HG03135 (cell line): ENCODE data around the gene GOLPH3.

Source experiments
- ATAC-seq: cut with Tn5 transposase; IDR thresholded peaks from one replicate; pipeline ENCODE4 v1.9.1; 2021; ENCODE audit warnings: mild to moderate bottlenecking, moderate library complexity; ENCODE audit not compliant: unreplicated experiment

GOLPH3 gene

DNA sequence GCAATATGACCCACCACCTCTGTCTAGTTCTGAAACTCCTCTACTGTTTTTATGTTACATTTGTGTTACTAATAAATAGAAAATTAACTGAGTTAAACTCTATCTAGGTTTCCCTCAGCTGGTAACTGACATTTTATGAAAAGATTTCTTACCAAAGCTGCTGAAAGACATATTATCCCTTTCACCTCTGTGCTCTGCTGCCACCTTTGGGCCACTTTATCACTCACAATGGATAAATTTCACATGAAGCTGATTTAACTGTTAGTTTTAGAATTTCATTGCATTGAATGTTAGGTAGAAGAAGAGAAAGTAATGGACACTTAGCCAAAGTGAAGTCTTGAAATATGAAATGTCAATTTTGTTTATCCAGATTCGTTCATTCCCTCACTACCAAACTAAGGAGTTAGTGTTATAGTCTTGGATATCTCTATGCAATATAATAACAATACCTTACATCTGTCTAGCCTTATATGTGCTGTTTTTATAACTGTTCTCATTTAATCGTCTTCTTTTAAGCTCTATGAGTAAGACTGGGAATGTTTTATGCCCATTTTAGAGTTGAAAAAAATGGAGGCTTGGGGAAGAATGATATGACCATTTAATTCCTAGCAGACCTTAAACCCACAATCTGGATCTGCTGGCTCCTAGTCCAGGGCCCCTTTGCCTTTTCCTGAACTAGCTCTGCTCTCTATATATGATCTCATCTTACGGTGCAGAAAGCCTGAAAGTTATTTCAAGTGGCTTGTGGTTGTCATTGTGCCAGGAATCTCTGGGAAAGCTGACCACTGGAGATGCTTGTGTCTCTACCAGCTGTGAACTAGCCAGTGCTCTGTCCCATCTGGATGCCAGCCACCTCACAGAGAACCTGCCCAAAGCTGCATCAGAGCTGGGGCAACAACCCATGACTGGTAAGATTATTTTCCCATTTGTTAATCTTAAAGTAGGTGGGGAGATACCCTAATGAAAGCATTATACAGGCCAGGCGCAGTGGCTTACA lies 97.1 kb downstream of the GOLPH3 start:
- no peak for ATAC-seq
